GM18507 (cell line): Measurements from ENCODE around the gene PRKN.

Experiments
- DNase-seq: peaks from one replicate; pipeline ENCODE4 v3.0.0; 2011; ENCODE audit warnings: low read depth; ENCODE audit not compliant: insufficient read length; ENCODE audit errors: extremely low spot score
- FAIRE-seq: peaks from 2 replicates; lab custom pipeline; 2011; peaks lifted over from hg19 to GRCh38; lab: Jason Lieb, UNC

Gene PRKN

DNA sequence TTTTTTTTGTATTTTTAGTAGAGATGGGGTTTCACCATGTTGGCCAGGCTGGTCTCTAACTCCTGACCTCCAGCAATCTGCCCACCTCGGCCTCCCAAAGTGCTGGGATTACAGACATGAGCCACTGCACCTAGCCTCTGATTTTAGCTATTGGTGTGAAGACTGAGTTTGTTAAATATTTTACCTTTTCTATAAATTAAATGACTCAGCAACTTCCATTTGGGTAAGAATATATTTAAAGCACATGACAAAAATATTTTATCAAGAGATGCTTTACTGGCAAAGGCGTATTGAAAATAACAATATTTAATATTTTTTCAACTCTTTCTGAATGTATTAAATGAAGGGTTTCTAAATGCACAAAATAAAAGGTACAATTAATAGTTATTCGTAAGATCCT, 1295.0 kb downstream of the PRKN start:
- FAIRE-seq (no peak), DNase-seq (no peak)

DNA sequence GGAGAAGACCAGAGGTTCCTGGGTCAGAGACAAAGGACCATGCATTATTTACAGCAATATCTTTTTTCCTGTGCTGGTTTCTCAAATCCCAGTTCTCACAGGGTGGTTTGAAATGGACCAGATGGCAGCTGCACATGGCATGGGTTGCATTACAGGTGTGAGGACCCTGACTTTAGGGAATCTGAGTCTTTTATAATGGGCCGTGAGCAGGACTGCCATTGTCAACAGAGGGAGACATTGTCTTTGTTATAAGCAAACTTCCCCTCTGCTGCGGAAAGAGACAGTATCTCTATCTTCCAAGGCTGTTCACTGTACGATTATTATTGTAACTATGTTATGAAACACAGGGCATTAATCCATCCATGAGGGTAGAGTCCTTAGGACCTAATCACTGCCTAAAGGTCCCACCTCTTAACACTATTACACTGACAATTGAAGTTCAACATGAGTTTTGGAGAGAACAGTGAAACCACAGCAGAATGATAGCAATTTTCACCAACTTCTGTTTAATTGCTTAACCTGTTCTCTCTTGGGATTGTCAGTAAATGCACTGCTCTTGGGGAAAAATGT, 1297.6 kb downstream of the PRKN start:
- FAIRE-seq (no peak), DNase-seq (no peak)

DNA sequence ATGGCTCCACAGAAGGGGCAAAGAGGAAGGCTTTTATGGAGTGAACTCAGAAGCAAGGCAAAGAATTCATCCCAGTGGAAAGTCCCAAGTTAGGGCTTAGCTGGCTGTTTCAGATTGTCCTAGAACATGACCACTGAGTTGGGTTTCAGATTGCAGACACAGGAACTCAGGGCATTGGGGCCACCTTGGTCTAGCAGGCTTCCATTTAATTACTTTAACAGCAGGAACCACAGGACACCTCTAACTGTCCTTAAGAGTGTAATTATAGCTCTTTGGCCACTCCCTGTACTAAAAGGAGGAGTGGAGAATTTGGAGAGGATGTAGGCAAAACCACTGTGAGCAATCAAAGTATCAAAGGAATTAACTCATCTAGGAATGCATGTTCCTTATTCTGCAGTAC, 1303.1 kb downstream of the PRKN start:
- DNase-seq (no peak), FAIRE-seq (no peak)

DNA sequence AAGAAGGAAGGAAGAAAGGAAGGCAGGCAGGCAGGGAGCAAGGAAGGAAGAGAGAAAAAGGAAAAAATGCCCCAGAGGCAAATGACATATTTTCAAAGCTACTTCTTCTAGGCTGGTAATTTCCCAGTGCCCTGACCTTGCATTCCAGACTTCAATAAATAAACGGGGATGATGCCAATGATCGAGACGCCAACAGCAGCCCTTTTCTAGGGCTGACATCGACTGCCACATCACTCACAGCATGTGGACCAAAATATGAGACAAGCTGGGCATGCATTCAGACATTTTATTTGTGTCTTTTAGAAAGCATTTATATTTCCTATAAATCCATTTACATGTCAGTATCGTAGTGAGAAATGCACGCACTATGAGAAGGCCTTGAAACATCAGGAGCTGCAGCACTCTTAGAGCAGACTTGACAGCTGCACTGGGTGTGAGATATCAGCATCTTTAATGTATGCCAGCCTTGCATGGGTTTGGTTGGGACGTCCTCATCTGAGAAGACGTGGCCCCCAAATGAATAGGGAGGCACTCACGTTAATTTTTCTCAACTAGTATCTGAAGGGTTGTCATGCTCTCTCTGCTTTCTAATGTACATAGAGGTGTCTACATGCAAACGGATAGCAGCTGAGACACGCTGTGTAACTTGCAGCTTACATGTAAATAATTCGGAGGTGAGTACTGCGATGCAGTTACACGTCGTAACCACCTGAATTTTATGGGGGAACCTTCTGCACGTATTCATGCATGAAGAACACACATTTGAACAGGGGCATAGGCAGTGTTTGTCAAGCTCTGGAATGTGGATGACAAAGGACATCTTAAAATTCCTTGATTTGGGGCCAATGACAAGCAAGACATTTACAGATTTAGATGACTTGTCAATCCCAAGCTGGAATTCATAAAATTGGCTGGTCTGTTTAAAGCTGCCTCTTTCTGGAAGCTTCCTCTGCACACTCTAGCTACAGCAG, 1304.6 kb downstream of the PRKN start:
- DNase-seq, result no peak
- no peak for FAIRE-seq

DNA sequence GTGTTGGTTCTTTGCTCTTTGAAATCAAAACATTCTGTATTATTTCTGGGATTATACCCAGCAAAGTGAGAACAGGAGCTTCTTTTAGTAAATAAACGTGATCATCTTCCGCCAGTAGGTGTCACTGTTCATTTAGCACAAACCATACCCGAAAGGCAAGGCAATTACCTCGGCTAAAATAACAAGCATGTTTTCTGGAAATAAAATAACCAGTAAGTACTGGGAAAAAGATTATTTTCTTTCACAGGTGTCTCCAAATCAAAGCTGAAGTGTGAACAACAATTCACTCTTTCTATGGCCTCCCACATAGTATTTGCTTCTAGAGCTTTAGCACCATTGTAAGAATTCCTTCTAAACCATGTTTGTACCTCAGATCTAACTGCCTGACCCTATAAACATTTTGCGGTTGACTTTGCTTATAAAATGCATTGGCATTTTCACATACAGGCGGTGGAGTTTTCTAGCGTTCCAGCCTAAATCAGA, 1309.1 kb downstream of the PRKN start:
- DNase-seq, result no peak

DNA sequence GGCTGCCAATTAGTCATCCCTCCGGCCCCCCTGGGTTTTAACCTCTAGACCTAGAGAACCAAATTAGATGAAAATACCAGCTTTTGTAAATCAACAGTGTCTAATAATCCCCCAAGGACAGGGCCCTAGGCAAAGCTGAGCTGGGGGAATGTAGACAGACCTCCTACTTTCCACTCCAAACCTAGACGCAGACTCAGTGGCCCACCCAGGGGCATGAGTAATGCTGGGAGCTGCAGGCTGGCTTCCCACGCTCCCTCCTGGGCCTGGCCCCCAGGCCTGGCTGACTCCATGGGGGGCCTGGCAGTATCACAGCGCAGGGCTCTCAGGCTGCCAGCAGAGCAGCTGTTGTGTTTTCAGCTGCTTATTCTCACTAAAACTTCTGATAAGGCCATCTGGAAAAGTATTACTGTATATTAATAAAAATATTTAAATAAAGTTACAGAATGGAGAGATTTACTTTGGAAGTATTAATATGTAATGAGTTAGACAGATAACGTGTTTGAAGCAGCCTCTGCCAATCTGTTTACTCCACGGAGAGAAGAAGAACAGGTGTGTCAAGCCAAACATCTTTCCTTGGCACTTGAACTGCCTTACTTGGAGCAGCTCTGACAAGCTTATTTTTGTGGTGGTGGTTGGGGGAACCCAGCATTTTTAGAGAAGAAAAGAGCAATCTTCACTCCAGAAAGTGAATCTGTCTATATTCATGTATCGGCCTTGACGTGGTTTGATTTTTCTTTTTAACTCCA, 1309.7 kb downstream of the PRKN start:
- DNase-seq (no peak), FAIRE-seq (no peak)

More for the DNA sequence above, 1309.1 kb downstream of the PRKN start:
- FAIRE-seq, result peak; percentile 80

DNA sequence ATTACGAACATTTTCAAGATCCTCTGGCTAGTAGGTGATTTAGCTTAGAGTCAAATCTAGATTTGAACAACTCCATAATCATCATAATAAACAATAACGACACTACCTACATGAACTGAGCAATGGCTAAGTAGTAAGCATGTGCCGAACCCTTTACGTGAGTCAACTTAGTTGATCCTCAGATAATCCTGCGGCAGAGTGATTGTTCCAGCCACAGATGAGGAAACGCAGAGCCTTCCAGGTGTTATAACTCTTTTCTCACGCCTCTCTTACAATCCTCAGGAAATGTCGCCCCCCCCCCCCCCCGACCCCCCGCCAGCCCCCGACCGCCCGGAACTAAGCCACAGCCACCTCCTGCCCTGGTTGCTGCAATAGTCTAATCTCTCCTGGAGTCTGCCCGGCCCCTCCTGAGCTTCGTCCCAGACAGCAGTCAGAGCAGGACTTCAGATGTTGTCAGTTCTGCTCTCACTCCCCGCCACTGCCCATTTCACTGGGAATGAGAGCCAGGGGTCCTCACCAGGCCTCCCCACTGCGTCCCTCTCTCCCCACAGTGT, 1312.2 kb downstream of the PRKN start:
- no peak for FAIRE-seq
- no peak for DNase-seq

DNA sequence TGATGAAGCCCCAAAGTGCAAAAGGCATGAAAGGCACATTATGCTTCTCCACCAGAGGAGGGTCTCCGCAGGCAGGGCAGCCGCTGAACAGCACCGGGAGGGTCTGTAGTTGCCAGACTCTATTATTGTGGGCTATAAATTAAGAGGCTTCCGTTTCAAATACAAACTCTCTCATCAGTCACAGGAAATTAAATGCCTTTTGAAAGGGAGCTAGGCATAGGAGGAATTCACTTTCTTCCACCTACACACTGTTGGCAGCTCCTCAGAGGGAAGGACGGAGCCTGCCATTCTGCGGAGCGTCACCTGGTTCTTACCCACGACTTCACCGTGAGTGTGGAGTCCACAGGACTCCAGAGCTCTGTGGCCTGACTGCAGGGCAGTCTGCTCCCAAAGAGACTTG, 1312.9 kb downstream of the PRKN start:
- DNase-seq (no peak), FAIRE-seq (no peak)

DNA sequence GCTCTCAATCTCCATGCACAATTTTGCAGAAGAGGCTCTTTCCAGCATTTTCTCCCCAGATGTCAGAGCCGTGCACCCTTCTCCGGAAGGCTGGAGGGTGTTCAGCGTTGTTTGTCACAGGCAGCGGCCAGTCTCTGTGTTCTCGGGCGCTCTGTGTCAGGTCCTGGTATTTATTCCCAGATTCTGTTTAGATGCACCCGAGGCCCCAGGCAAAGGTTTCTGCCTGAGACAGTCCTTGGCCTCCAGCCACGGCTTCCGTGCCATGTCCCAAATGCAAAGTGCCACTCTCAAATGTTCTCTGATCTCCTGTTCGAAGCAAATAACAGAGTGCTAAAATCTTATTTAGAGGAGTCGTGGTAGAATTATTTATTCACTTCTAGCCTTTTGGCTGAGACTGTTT, 1313.4 kb downstream of the PRKN start:
- DNase-seq (no peak), FAIRE-seq (no peak)

DNA sequence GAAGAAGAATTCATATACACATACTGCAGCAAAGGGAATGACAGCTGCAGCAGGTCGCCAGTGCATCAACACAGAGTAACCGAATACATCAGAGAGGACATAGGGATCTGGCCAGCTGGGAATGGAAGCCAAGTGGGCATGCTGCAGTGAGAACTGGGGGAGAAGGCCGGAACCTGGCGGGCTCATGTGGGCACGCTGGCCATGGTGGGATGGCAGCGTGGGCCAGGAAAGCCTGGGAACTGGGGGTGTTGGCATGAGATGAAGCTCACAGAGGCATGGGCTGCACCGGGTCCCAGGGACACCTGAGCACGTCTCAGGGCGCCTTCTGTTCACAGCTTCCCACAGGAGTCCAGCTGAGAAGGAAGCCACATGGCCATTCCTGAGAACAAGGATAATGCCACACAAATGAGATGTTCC, 1314.2 kb downstream of the PRKN start:
- no peak for FAIRE-seq

DNA sequence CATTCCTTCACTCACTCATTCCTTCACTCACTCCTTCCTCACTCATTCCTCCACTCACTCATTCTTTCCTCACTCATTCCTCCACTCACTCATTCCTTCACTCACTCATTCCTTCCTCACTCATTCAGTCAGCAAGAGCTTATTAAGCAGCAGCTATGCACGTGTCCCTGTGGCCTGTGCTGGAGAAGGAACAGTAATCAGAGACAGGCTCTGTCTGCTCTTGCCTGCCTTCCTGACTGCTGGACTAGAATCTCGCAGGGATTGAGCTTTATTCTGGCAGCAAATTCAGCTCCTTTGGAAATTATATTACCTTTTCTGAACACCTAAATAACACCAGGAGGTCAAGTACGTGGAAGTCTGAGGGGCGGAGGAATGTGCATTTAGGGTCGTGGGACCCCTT, 1314.8 kb downstream of the PRKN start:
- no peak for FAIRE-seq
- DNase-seq, result no peak

More for the DNA sequence above, 1314.2 kb downstream of the PRKN start:
- no peak for DNase-seq

DNA sequence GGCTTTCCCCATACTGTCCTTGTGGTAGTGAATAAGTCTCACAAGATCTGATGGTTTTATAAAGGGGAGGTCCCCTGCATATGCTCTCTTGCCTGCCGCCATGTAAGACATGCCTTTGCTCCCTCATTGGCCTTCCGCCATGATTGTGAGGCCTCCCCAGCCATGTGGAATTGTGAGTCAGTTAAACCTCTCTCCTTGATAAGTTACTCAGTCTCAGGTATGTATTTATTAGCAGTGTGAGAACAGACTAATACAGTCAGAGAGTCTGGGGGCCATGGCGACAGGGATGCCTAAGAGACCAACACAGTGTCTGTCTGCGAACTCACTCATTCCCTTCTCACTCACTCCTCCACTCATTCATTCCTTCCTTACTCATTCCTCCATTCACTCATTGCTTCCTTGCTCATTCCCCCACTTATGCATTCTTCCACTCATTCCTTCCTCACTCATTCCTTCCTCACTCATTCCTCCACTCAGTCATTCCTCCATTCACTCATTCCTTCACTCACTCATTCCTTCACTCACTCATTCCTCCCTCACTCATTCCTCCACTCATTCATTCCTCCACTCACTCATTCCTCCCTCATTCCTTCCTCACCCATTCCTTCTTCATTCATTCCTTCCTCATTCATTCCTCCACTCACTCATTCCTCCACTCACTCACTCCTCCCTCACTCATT, 1316.2 kb downstream of the PRKN start:
- FAIRE-seq (no peak), DNase-seq (no peak)

DNA sequence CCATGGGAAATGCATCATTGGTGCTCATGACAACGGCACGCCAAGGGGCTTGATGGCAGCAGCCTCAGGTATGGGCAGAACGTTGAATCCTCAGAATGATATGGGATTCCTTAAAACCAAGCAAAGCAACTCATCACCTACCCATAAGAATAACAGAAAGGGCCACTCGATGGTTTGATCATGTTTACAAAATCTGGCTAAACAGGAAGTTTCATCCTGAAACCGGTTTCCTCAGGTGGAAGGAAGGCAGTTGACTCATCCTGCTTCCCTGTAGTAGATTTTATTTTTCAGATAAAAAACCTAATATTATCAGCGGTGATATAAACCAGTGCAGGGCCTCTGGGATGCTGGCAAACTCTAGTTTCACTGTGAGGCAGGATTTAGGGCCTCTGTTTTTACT, 1316.8 kb downstream of the PRKN start:
- DNase-seq, result no peak
- no peak for FAIRE-seq

DNA sequence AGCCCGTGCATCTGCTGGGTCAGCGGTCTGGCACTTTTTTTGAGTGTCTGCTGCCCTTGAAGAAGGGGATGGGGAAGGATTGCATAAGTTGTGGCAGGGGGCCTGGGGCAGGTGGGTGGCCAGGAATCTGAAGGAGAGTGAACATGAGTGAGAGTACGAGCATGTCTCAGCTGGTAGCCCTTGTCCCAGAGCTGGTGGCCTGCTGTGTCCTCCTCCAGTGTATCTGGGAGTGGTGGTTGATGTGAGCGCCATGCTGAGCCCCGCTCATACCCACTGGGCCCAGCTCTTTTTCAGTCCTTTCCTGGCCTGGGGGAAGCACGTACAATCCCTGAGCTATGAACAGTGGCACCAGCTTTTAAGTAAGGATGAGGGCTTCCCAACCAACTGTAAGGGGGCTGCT, 1317.5 kb downstream of the PRKN start:
- FAIRE-seq, result no peak
- no peak for DNase-seq

DNA sequence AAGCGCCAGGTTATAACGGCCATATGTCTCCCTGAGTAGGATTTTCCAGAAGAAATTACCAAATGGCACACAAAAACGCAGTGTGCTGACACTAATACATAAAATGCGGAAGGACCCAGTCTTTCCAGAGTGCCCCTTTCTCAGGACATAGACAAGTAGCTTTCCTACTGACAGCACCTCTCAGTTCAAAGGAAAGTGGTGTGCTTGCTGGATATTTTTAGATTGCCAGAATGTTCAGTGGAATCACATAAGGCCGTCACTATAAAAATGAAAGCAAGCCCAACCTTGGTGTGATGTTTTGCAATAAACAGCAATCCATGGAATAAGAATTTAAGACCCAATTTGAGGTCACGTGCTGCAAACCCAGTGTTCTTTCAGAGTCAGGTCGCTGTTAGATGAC, 1318.2 kb downstream of the PRKN start:
- DNase-seq (no peak), FAIRE-seq (no peak)

DNA sequence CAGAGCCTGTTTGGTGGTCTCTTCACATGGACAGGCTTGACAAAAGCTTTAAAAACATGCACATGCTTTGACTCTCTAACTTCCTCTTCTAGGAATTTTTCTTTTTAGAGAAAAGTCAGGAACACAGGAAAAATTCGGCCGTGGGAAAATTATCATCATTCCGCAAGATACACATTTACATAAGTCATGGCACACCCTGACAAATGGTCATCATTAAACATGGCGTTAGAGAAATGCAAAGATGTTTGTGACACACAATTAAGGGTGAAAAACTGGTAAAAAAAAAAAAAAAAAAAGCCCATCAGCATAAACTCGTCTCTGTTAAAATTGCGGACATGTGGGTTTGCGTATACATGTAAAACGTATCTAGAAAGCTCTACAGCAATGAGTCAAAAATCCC, 1319.5 kb downstream of the PRKN start:
- DNase-seq (no peak), FAIRE-seq (no peak)

DNA sequence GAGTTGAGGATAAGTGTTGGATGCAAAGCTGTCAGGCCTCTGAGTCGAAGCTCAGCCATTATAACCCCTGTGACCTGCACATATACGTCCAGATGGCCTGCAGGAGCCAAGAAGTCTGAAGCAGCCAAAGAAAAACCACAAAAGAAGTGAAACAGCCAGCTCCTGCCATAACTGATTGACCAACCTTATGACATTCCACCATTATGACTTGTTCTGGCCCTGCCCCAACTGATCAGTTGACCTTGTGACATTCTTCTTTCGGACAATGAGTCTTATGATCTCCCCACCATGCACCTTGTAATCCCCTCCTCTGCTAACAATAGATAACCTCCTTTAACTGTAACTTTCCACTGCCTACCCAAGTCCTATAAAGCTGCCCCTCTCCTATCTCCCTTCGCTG, 1320.0 kb downstream of the PRKN start:
- DNase-seq (no peak), FAIRE-seq (peak; percentile 69)

DNA sequence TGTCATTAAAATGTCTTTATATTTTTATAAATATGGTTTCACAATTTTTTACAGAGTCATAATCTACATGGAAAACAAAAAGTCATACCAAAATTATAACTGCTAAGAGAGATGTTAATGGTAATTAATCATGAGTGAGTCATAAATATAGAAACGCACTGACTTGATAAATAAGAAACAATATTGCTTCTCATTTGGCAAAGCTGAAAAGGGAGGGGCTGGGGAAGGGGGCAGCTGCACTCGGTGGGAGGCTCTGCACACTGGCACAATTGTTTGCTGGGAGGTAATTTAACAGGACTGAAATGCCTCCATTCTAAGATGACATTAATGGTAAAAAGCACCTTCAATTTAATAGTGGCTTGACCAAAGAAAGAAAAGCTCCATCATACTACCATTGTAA, 1320.5 kb downstream of the PRKN start:
- FAIRE-seq, result no peak
- no peak for DNase-seq

DNA sequence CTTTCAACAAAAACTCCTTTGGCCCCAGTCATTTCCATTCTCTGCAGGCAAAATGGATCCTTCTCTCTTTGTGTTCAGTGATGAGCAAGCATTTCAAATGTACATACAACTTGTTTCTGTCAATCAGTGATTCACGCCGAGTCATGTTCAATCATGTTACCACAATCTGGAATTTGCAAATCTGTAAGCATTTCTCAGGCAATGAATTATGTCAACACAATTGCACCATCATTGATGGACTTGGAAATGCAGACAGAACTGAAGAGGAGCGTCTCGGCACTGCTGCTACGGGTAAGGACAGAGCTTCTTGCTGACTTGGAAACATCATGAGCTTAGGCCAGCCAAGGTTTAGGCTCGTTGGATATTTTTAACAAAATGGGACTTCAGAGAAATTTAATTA, 1320.9 kb downstream of the PRKN start:
- DNase-seq (no peak), FAIRE-seq (no peak)
